Adrenal gland (tissue), 12 donors: Measurements from ENCODE around the gene HASPIN. TPM values are rescaled to one million over a fixed set of nuclear protein-coding genes. Genes with fewer than 3 reads are reported as not detected.
A peak's percentile ranks its signal among the peaks of the same experiment; 100 is the strongest.

Experiments used
- DNase-seq, 7 donors: peaks; one replicate each; pipeline ENCODE4 v3.0.0-alpha.2; 2019 to 2020
- H3K27ac ChIP-seq, 5 donors: fragments of 200-600 bp; sonication (generic) in 4 of 5; 1 replicate in 3 of 5; 2 replicates in 2 of 5; pipeline versions ENCODE4 v1.5.1 to v1.8.0; 2016 to 2020; ENCODE audit warnings: mild to moderate bottlenecking in 1 of 5
- H3K27me3 ChIP-seq: fragments of 200-600 bp; 2 replicates; pipeline ENCODE4 v1.8.0; 2021
- H3K36me3 ChIP-seq, 2 donors: fragments of 200-600 bp; replicated peaks in 1 of 2; 1 replicate in 1 of 2; 2 replicates in 1 of 2; pipeline versions ENCODE4 v1.5.1 to v1.8.0; 2018 to 2022
- H3K4me1 ChIP-seq, 2 donors: fragments of 200-600 bp; replicated peaks in 1 of 2; 1 replicate in 1 of 2; 2 replicates in 1 of 2; pipeline versions ENCODE4 v1.5.1 to v1.8.0; 2018 to 2021
- H3K4me3 ChIP-seq, 4 donors: fragments of 200-600 bp; sonication (generic) in 3 of 4; one replicate each; pipeline ENCODE4 v1.5.1; 2016 to 2018
- H3K9me3 ChIP-seq, 3 donors: fragments of 200-600 bp; sonication (generic) in 1 of 3; replicated peaks in 1 of 3; 1 replicate in 2 of 3; 2 replicates in 1 of 3; pipeline versions ENCODE4 v1.5.1 to v1.8.0; 2016 to 2021
- CTCF ChIP-seq, 6 experiments: fragments of 450-650 bp in 4 of 6; fragments of 200-600 bp in 2 of 6; sonication (generic) in 1 of 6; IDR thresholded peaks; 1 replicate in 5 of 6; 2 replicates in 1 of 6; pipeline versions ENCODE4 v1.5.1 to v1.8.0; 2016 to 2021; ENCODE audit warnings: antibody characterized with exemption in 6 of 6, mild to moderate bottlenecking in 2 of 6, moderate library complexity in 1 of 6
- POLR2A ChIP-seq, 2 donors: fragments of 450-650 bp; IDR thresholded peaks; one replicate each; pipeline ENCODE4 v1.6.1; 2017; ENCODE audit warnings: antibody characterized with exemption in 2 of 2, mild to moderate bottlenecking in 2 of 2, moderate library complexity in 1 of 2
- WGBS, 4 donors: extraction: QIAGEN DNeasy Blood & Tissue Kit in 2 of 4; methylation state at CpG; one replicate each; pipeline versions ENCODE4 v1.1.5 to v1.1.7; 2013 to 2017; 5-methylcytosine and 5-hydroxymethylcytosine counted together
- intact Hi-C, 2 donors: fragments of 100-400 bp; cut with DNase I; formaldehyde crosslinking; loops; one replicate each; pipeline versions ENCODE4 v1.14.1 to v1.15.0; 2022 to 2023
- polyA plus RNA-seq, 3 donors: library from polyadenylated mRNA; stranded (reverse); fragments of 200-250 nt in 2 of 3; fragments of 350-450 nt in 1 of 3; fragmentation: Illumina TruSeq in 1 of 3; extraction: RNeasy Lipid Tissue Mini Kit (QIAGEN cat#74804) in 1 of 3; gene quantifications; one replicate each; pipeline ENCODE4 v1.2.3, GENCODE V29; 2013 to 2014
- total RNA-seq, 9 donors: library from RNA; depleted of rRNA in 4 of 9; stranded (reverse); fragments of >200 nt in 4 of 9; fragments of 120-200 nt in 1 of 9; fragmentation: NEBNext Ultra II Directional in 1 of 9; extraction: Animal tissue kit (Norgen Biotek cat#: 25700) in 1 of 9; gene quantifications; one replicate each; pipeline versions ENCODE4 v1.1.0 to v1.2.4, GENCODE V29; 2013 to 2023
- donor health status: healthy with polysubstance abuse.
- donor health status: Bipolar disorder and iron deficiency.
- donor health status: DM: yes; HTN: yes; CAD: no.
- donor health status: DM: no; HTN: no; CAD: no.
- donor health status: DM: no; HTN: no; CAD: no.
- donor health status: DM: yes; HTN: yes; CAD: no.

HASPIN gene
- total and polyA plus RNA-seq, 12 donors, result 0.07 to 1.4 (median 0.39) TPM

GRCh38 chr17:3688852-3689261, 34.8 kb upstream of the HASPIN start:
- Histone ChIP-seq H3K36me3 (no peaks in the 10 kb centered on the region), H3K27ac (no peak overlapping the region), H3K27me3 (peaks cover 13% of the 10 kb centered on the region), H3K4me3 (no peak overlapping the region), H3K9me3 (no peaks in the 10 kb centered on the region), H3K4me1 (no peaks in the 10 kb centered on the region)
- DNase-seq, result no peak
- 77 to 82% (median 81%) methylated on average over 5 to 14 of the region's 14 CpGs for WGBS, 4 donors
- TF ChIP-seq CTCF (IDR thresholded peaks at IDR 0.05) (no peak), POLR2A (IDR thresholded peaks at IDR 0.05) (no peak)
- intact Hi-C loops, result no loop called here

GRCh38 chr17:3689262-3690093, 34.2 kb upstream of the HASPIN start:
- Histone ChIP-seq H3K27ac (no peak overlapping the region), H3K36me3 (no peaks in the 10 kb centered on the region), H3K9me3 (no peaks in the 10 kb centered on the region), H3K4me3 (no peak overlapping the region), H3K27me3 (peaks cover 16% of the 10 kb centered on the region), H3K4me1 (no peaks in the 10 kb centered on the region)
- 81 to 92% (median 83%) methylated on average over 29 to 44 of the region's 44 CpGs for WGBS, 4 donors
- peak in 3 of 7 donors; percentile 39 to 66 (median 65) for DNase-seq
- intact Hi-C loops, result no loop called here
- TF ChIP-seq POLR2A (IDR thresholded peaks at IDR 0.05), result no peak
- TF ChIP-seq CTCF (IDR thresholded peaks at IDR 0.05), result no peak

- H3K4me1 ChIP-seq, result peaks cover 1 to 4% of the 10 kb centered on the region in 2 donors
- 75 to 84% (median 79%) methylated on average over 9 to 22 of the region's 22 CpGs for WGBS, 4 donors
- DNase-seq, result no peak
- intact Hi-C loops, result no loop called here
- no peak for TF ChIP-seq POLR2A (IDR thresholded peaks at IDR 0.05)
- no peak for TF ChIP-seq CTCF (IDR thresholded peaks at IDR 0.05)
- H3K27ac ChIP-seq, result no peak overlapping the region
- H3K9me3 ChIP-seq, result no peaks in the 10 kb centered on the region
- H3K27me3 ChIP-seq, result peaks cover 21% of the 10 kb centered on the region
- no peaks in the 10 kb centered on the region for H3K36me3 ChIP-seq
- H3K4me3 ChIP-seq, result no peak overlapping the region
Measured at GRCh38 chr17:3690094-3690715, 33.5 kb upstream of the HASPIN start.

- no peak for DNase-seq
- no peak for TF ChIP-seq CTCF (IDR thresholded peaks at IDR 0.05)
- TF ChIP-seq POLR2A (IDR thresholded peaks at IDR 0.05), result no peak
- peaks cover 21% of the 10 kb centered on the region for H3K27me3 ChIP-seq
- H3K27ac ChIP-seq, result no peak overlapping the region
- 74 to 87% (median 75%) methylated on average over 12 to 16 of the region's 16 CpGs; no CpG with 5 or more reads in 1 of the 4 donors for WGBS, 4 donors
- no peaks in the 10 kb centered on the region for H3K9me3 ChIP-seq
- H3K4me3 ChIP-seq, result no peak overlapping the region
- peaks cover 6 to 13% of the 10 kb centered on the region in 2 donors for H3K4me1 ChIP-seq
- H3K36me3 ChIP-seq, result no peaks in the 10 kb centered on the region
- intact Hi-C loops, result no loop called here
Measured at GRCh38 chr17:3691617-3692067, 32.1 kb upstream of the HASPIN start.
